Small intestine (tissue), 7 donors: Measurements from ENCODE around the gene CIDEB. TPM values are rescaled to one million over a fixed set of nuclear protein-coding genes. Genes with fewer than 3 reads are reported as not detected.

Source experiments
- DNase-seq, 2 donors: peaks; one replicate each; pipeline versions ENCODE4 v3.0.0 to v3.0.0-alpha.2; 2013
- FAIRE-seq: peaks from 2 replicates; lab custom pipeline; 2012; peaks lifted over from hg19 to GRCh38; lab: Jason Lieb, UNC
- H3K27ac ChIP-seq, 3 donors: one replicate each; pipeline ENCODE4 v1.5.1; 2013; ENCODE audit warnings: low read length in 2 of 3, mild to moderate bottlenecking in 2 of 3, control low read depth in 1 of 3, inconsistent platforms in 1 of 3, low read depth in 1 of 3, moderate library complexity in 1 of 3
- H3K27me3 ChIP-seq, 3 donors: one replicate each; pipeline ENCODE4 v1.6.1; 2013; ENCODE audit warnings: low read length in 3 of 3, inconsistent platforms in 1 of 3; ENCODE audit not compliant: control insufficient read depth in 3 of 3, insufficient read depth in 3 of 3
- H3K36me3 ChIP-seq, 3 donors: one replicate each; pipeline ENCODE4 v1.6.1; 2013; ENCODE audit warnings: low read length in 3 of 3, inconsistent platforms in 1 of 3, low read depth in 1 of 3, mild to moderate bottlenecking in 1 of 3, moderate library complexity in 1 of 3; ENCODE audit not compliant: control insufficient read depth in 3 of 3, insufficient read depth in 2 of 3
- H3K4me1 ChIP-seq, 3 donors: one replicate each; pipeline ENCODE4 v1.6.1; 2013; ENCODE audit warnings: low read length in 2 of 3, inconsistent platforms in 1 of 3, low read depth in 1 of 3, mild to moderate bottlenecking in 1 of 3, moderate library complexity in 1 of 3; ENCODE audit not compliant: control insufficient read depth in 3 of 3, insufficient read depth in 2 of 3
- H3K4me3 ChIP-seq, 3 donors: one replicate each; pipeline ENCODE4 v1.5.1; 2013; ENCODE audit warnings: low read length in 3 of 3, control low read depth in 1 of 3, inconsistent platforms in 1 of 3, low read depth in 1 of 3, mild to moderate bottlenecking in 1 of 3, moderate library complexity in 1 of 3
- H3K9me3 ChIP-seq, 2 donors: one replicate each; pipeline ENCODE4 v1.6.1; 2013; ENCODE audit warnings: low read depth in 1 of 2, low read length in 1 of 2; ENCODE audit not compliant: control insufficient read depth in 2 of 2, insufficient read depth in 1 of 2
- WGBS, 3 donors: extraction: QIAGEN DNeasy Blood & Tissue Kit; methylation state at CpG; one replicate each; pipeline ENCODE4 v1.1.7; 2013; 5-methylcytosine and 5-hydroxymethylcytosine counted together
- polyA plus RNA-seq, 4 donors: library from polyadenylated mRNA; stranded (reverse) in 3 of 4; unstranded in 1 of 4; fragments of 200-250 nt in 3 of 4; fragments of 120-200 nt in 1 of 4; gene quantifications; one replicate each; pipeline versions ENCODE4 v1.2.1 to v1.2.3, GENCODE V29; 2013
- donor health status: healthy with polysubstance abuse.
- donor health status: control.
- donor health status: control.
- donor health status: Bipolar disorder and iron deficiency.
- donor health status: healthy.

The CIDEB gene
- polyA plus RNA-seq, 4 donors = 31.2 to 273 (median 139) TPM

DNA sequence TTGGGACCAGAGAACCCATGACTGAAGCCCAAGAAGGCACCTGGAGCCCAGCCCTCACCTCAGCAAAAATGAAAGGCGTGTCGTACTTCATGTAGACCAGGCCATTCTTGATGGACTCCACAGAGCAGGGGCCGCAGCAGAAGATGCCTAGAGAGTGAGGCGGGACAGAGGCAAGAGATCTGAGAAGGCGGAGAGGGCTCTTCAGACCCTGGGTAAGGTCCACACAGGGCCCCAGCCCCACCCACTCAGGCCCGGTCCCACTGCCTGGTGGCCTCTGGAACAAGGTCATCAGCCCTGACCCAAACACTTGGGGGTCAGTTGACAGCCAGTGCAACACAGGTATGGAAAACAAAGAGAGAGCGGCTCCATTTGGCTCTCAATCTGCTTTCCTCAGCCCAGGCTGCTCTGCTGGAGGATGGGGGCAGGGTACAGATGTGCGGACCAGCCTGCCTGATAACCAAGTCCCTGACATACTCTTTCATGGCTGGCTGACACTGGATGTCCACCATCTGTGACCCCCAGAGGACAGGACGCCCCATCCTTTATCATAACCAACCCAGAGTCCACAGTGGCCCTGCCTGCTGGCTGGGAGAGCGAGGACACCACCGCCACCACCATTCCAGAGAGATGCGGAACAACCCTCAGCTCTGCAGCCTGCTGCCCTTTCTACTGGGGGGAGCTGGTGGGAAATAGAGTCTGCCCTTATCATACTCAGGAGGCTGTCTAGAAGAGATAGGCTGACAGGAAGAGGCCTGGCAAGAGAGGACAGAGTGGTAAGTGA is 51.7 kb downstream of the CIDEB start:
- Histone ChIP-seq H3K4me1 (peaks cover 0 to 34% (median 0%) of the 10 kb centered on the region in 3 donors), H3K27me3 (no peaks in the 10 kb centered on the region), H3K4me3 (no peak overlapping the region), H3K27ac (no peak overlapping the region), H3K36me3 (peaks cover 0 to 62% (median 0%) of the 10 kb centered on the region in 3 donors), H3K9me3 (no peaks in the 10 kb centered on the region)
- FAIRE-seq (no peak), DNase-seq (peak in 1 of 2 donors; percentile 29)
- 86 to 94% (median 91%) methylated on average over 12 of the region's 12 CpGs for WGBS, 3 donors

DNA sequence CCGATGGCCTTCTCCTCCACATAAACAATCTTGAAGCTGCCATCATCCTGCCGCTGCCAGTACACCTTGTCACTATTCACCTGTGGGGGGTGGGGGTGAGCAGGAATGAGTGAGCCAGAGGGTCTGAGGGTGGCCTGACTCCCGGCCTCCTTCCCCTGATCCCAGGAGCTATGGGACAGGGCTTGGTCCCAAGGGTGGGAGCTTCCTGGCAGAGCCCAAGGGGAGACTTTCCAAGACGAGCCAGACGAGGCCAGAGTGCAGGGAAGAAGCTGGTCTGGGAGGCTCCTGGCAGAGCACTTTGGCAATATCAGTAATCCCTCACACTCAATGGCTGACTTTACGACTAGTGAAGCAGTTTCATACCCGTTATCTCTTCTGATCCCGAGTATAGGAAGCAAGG is 52.3 kb downstream of the CIDEB start:
- no peaks in the 10 kb centered on the region for H3K27me3 ChIP-seq
- FAIRE-seq = no peak
- WGBS, 3 donors = 81 to 87% (median 83%) methylated on average over 8 of the region's 8 CpGs

More for the DNA sequence above, 52.3 kb downstream of the CIDEB start:
- peaks cover 0 to 34% (median 0%) of the 10 kb centered on the region in 3 donors for H3K4me1 ChIP-seq
- H3K9me3 ChIP-seq = no peaks in the 10 kb centered on the region
- H3K36me3 ChIP-seq = peaks cover 0 to 58% (median 0%) of the 10 kb centered on the region in 3 donors
- no peak for DNase-seq
- no peak overlapping the region for H3K4me3 ChIP-seq
- H3K27ac ChIP-seq = no peak overlapping the region

Other genes with a start within 250 kb of the CIDEB start
- 10 to 100 TPM in 1 of 4 donors, 1 to 10 TPM in 2, under 1 TPM in 1; 0.03 to 10.7 (median 4.2) TPM for gene CPNE6, start 236.4 kb downstream of the CIDEB start, polyA plus RNA-seq
- gene PCK2, start 213.7 kb downstream of the CIDEB start, polyA plus RNA-seq = 100 to 1,000 TPM; 197 to 870 (median 304) TPM
- gene DCAF11, start 193.2 kb downstream of the CIDEB start, polyA plus RNA-seq = 100 to 1,000 TPM in 2 of 4 donors, 10 to 100 TPM in 2; 72.1 to 122 (median 93.3) TPM
- gene NRL, start 193.0 kb downstream of the CIDEB start, polyA plus RNA-seq = 1 to 10 TPM; 1.5 to 4.0 (median 2.7) TPM
- 1 to 10 TPM; 2.4 to 5.8 (median 4.1) TPM for gene FITM1, start 177.3 kb downstream of the CIDEB start, polyA plus RNA-seq
- gene PSME1, start 171.8 kb downstream of the CIDEB start, polyA plus RNA-seq = 100 to 1,000 TPM; 307 to 576 (median 467) TPM
- gene EMC9, start 166.4 kb downstream of the CIDEB start, polyA plus RNA-seq = 10 to 100 TPM; 27.2 to 74.7 (median 41.3) TPM
- gene PSME2, start 161.4 kb downstream of the CIDEB start, polyA plus RNA-seq = 100 to 1,000 TPM; 175 to 997 (median 644) TPM
- gene RNF31, start 160.5 kb downstream of the CIDEB start, polyA plus RNA-seq = 10 to 100 TPM; 33.7 to 83.0 (median 48.9) TPM
- gene IRF9, start 146.7 kb downstream of the CIDEB start, polyA plus RNA-seq = 10 to 100 TPM; 36.9 to 90.9 (median 63.3) TPM
- 100 to 1,000 TPM in 1 of 4 donors, 10 to 100 TPM in 3; 23.0 to 135 (median 40.7) TPM for gene REC8, start 135.9 kb downstream of the CIDEB start, polyA plus RNA-seq
- gene IPO4, start 119.2 kb downstream of the CIDEB start, polyA plus RNA-seq = 10 to 100 TPM in 2 of 4 donors, 1 to 10 TPM in 2; 3.2 to 24.4 (median 12.5) TPM
- 10 to 100 TPM in 2 of 4 donors, 1 to 10 TPM in 2; 6.9 to 56.1 (median 23.9) TPM for gene TM9SF1, start 112.5 kb downstream of the CIDEB start, polyA plus RNA-seq
- gene TSSK4, start 102.3 kb downstream of the CIDEB start, polyA plus RNA-seq = 1 to 10 TPM in 1 of 4 donors, under 1 TPM in 1, not detected in 2; 0.04 to 6.9 TPM
- 100 to 1,000 TPM in 1 of 4 donors, 10 to 100 TPM in 3; 70.0 to 121 (median 94.9) TPM for gene CHMP4A, start 94.5 kb downstream of the CIDEB start, polyA plus RNA-seq
- gene MDP1, start 91.9 kb downstream of the CIDEB start, polyA plus RNA-seq = 10 to 100 TPM; 18.8 to 31.1 (median 21.4) TPM
- 100 to 1,000 TPM; 182 to 225 (median 205) TPM for gene NEDD8, start 75.6 kb downstream of the CIDEB start, polyA plus RNA-seq
- 10 to 100 TPM; 57.4 to 94.1 (median 76.0) TPM for gene GMPR2, start 75.0 kb downstream of the CIDEB start, polyA plus RNA-seq
- gene TINF2, start 65.4 kb downstream of the CIDEB start, polyA plus RNA-seq = 10 to 100 TPM; 33.0 to 42.4 (median 35.8) TPM
- 1 to 10 TPM; 1.5 to 3.4 (median 1.7) TPM for gene TGM1, start 44.8 kb downstream of the CIDEB start, polyA plus RNA-seq
- 10 to 100 TPM; 25.3 to 58.6 (median 36.0) TPM for gene RABGGTA, start 36.4 kb downstream of the CIDEB start, polyA plus RNA-seq
- gene DHRS1, start 8.2 kb downstream of the CIDEB start, polyA plus RNA-seq = 10 to 100 TPM; 45.2 to 95.7 (median 66.5) TPM
- 10 to 100 TPM in 3 of 4 donors, 1 to 10 TPM in 1; 9.7 to 22.5 (median 16.0) TPM for gene NOP9, start 8.1 kb downstream of the CIDEB start, polyA plus RNA-seq
- gene LTB4R2, start 2.2 kb upstream of the CIDEB start, polyA plus RNA-seq = 1 to 10 TPM in 3 of 4 donors, under 1 TPM in 1; 0.89 to 4.7 (median 2.3) TPM
- gene LTB4R, start 3.5 kb upstream of the CIDEB start, polyA plus RNA-seq = 10 to 100 TPM in 2 of 4 donors, 1 to 10 TPM in 2; 5.1 to 37.0 (median 15.8) TPM
- 10 to 100 TPM in 1 of 4 donors, 1 to 10 TPM in 3; 3.4 to 16.4 (median 6.1) TPM for gene ADCY4, start 27.1 kb upstream of the CIDEB start, polyA plus RNA-seq
- gene RIPK3, start 32.0 kb upstream of the CIDEB start, polyA plus RNA-seq = 10 to 100 TPM; 16.7 to 58.6 (median 33.6) TPM
- gene NFATC4, start 60.2 kb upstream of the CIDEB start, polyA plus RNA-seq = 10 to 100 TPM; 11.2 to 45.1 (median 29.1) TPM
- 10 to 100 TPM in 1 of 4 donors, 1 to 10 TPM in 1, under 1 TPM in 2; 0.22 to 53.2 (median 3.9) TPM for gene NYNRIN, start 91.0 kb upstream of the CIDEB start, polyA plus RNA-seq
- 1 to 10 TPM in 2 of 4 donors, under 1 TPM in 1, not detected in 1; 0.27 to 4.8 (median 1.9) TPM for gene CBLN3, start 121.7 kb upstream of the CIDEB start, polyA plus RNA-seq
- 10 to 100 TPM; 21.3 to 75.6 (median 36.4) TPM for gene KHNYN, start 122.0 kb upstream of the CIDEB start, polyA plus RNA-seq
- gene SDR39U1, start 134.8 kb upstream of the CIDEB start, polyA plus RNA-seq = 10 to 100 TPM; 41.4 to 52.6 (median 50.2) TPM
- gene CMA1, start 200.3 kb upstream of the CIDEB start, polyA plus RNA-seq = 1 to 10 TPM in 2 of 4 donors, not detected in 2; 1.1 to 1.4 TPM